ENCODE measurements around the gene ZNF655. TPM values are rescaled to one million over a fixed set of nuclear protein-coding genes. Genes with fewer than 3 reads are reported as not detected.
A peak's percentile ranks its signal among the peaks of the same experiment; 100 is the strongest.
"Not testable (repeated sequence)": the region's sequence is repeated elsewhere in the genome, so short reads cannot be mapped to it uniquely, and the experiment has no call there.

ZNF655 gene
- total RNA-seq, 4 donors from 2014 or later: 102 to 261 (median 114) TPM

DNA sequence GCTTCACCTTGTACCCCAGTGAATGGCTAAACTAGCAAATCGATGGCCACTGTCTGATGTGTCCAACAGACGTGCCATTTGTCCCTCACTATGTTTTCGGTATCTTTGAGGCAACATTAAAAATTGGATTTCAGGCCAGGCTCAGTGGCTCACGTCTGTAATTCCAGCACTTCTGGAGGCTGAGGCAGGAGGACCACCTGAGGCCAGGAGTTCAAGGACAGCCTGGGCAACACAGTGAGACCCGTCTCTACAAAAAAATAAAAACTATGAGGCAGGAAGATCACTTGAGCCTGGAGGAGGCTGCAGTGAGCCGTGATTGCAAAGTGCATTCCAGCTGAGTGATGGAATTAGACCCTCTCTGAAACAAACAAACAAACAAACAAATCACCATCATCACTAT, 14.5 kb upstream of the ZNF655 start:
- intact Hi-C loops (cut with DNase I; ENCODE audit: low total_unique reads): no loop called here
- TF ChIP-seq CTCF (IDR thresholded peaks at IDR 0.05) (no peak), POLR2A (IDR thresholded peaks at IDR 0.05) (no peak)
- no peak overlapping the region for H3K4me3 ChIP-seq (ENCODE audit: low read depth, poor library complexity, severe bottlenecking)
- 91 to 96% methylated on average over 6 of the region's 6 CpGs for WGBS, 2 donors
- no peak for DNase-seq (ENCODE audit: low spot score in 2 of 2)

GRCh38 chr7:99545308-99545707, 13.1 kb upstream of the ZNF655 start:
- DNase-seq (ENCODE audit: low spot score in 2 of 2); intact Hi-C loops (cut with DNase I; ENCODE audit: low total_unique reads); H3K4me3 ChIP-seq (ENCODE audit: low read depth, poor library complexity, severe bottlenecking): not testable (repeated sequence)
- 92 to 95% methylated on average over 5 of the region's 5 CpGs for WGBS, 2 donors

DNA sequence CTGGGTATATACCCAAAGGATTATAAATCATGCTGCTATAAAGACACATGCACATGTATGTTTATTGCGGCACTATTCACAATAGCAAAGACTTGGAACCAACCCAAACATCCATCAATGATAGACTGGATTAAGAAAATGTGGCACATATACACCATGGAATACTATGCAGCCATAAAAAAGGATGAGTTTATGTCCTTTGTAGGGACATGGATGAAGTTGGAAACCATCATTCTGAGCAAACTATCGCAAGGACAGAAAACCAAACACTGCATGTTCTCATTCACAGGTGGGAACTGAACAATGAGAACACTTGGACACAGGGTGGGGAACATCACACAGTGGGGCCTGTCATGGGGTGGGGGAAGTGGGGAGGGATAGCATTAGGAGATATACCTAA, 8.9 kb upstream of the ZNF655 start:
- intact Hi-C loops (cut with DNase I; ENCODE audit: low total_unique reads); H3K4me3 ChIP-seq (ENCODE audit: low read depth, poor library complexity, severe bottlenecking); DNase-seq (ENCODE audit: low spot score in 2 of 2): not testable (repeated sequence)
- WGBS, 2 donors: 86 to 100% methylated on average over 1 to 2 of the region's 2 CpGs

DNA sequence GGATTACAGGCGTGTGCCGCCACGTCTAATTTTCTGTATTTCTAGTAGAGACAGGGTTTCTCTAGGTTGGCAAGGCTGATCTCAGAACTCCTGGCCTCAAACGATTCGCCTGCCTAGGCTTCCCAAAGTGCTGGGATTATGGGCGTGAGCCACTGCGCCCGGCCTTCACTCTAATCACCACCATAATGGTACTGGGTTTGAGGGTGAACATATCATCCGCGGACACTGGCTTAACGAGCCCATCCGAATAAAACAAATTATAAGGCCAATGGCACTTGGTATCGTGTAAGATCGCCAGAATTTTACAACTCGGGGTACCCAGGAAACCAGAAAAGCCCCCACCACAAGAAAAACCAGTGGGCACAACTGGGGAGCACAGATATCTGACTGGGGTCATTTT, 7.1 kb upstream of the ZNF655 start:
- no peak for TF ChIP-seq POLR2A (IDR thresholded peaks at IDR 0.05)
- TF ChIP-seq CTCF (IDR thresholded peaks at IDR 0.05): no peak
- peak overlapping the region; percentile 84 for H3K4me3 ChIP-seq (ENCODE audit: low read depth, poor library complexity, severe bottlenecking)
- 12 to 14% methylated on average over 15 of the region's 15 CpGs for WGBS, 2 donors
- intact Hi-C loops (cut with DNase I; ENCODE audit: low total_unique reads): no loop called here
- no peak for DNase-seq (ENCODE audit: low spot score in 2 of 2)

DNA sequence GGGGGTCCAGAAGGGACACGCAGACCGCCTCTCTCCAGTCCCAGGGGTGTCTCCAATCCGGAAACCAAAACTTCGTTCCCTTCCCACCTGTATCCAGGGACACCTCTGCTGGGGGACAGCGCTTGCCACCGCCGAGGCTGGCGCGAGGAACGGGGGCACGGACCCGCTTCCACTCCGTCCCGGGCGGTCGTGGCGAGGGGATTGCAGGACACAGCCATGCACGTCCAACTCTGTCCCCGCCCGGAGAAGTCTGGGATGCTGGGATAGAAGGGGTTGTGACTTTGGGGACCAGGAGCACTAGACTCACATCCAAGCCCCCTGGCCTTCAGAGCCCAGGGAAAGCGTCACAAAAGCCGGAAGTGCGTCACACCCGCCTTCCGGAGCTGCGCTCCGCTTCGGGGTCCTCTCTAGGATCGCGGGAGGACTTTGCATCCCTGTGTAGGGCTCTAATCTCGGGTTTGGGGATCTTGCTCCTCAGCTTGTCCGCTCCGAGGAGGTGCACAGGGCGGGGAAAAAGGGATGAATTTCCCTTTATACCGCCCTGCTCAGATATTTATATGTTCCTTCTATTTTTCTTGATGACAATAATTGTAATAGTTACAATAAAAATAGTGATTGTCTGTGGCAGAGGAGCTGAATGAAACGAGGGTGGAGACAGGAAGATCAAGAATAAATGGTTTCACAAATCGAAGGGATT, 6.5 kb upstream of the ZNF655 start, which contains the start of gene FAM200A:
Gene FAM200A (minus strand): TSS at position 348 of the 697 bp plus-strand sequence. CDS start 3,707 bp downstream, outside the sequence.
- WGBS, 2 donors: 0 to 1% methylated on average over 36 to 37 of the region's 37 CpGs
- DNase-seq (ENCODE audit: low spot score in 2 of 2): peak; percentile 78 to 97
- TF ChIP-seq POLR2A (IDR thresholded peaks at IDR 0.05) (no peak), CTCF (IDR thresholded peaks at IDR 0.05) (no peak)
- intact Hi-C loops (cut with DNase I; ENCODE audit: low total_unique reads): no loop called here
- H3K4me3 ChIP-seq (ENCODE audit: low read depth, poor library complexity, severe bottlenecking): peak within 1 kb of the TSS; percentile 84

DNA sequence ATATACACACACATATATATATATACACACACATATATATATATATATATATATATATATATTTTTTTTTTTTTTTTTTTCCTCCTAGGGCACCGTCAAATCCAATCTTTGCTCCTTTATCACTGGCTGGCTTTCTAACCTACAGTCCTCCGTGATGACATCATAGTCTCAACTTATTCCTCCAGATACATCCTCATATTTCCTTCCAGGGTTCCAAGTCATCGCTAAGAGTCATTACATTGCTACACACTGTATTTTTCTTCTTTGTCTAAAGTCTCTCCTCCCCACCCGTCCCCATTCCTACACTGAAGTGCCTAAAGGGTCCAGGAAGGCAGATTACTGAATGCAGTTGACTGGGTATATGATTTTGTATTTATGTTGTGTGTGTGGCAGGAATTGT, 5.4 kb upstream of the ZNF655 start:
- intact Hi-C loops (cut with DNase I; ENCODE audit: low total_unique reads): no loop called here
- H3K4me3 ChIP-seq (ENCODE audit: low read depth, poor library complexity, severe bottlenecking): no peak overlapping the region
- TF ChIP-seq POLR2A (IDR thresholded peaks at IDR 0.05) (no peak), CTCF (IDR thresholded peaks at IDR 0.05) (no peak)
- DNase-seq (ENCODE audit: low spot score in 2 of 2): no peak
- WGBS, 2 donors: 95 to 96% methylated on average over 4 of the region's 4 CpGs

DNA sequence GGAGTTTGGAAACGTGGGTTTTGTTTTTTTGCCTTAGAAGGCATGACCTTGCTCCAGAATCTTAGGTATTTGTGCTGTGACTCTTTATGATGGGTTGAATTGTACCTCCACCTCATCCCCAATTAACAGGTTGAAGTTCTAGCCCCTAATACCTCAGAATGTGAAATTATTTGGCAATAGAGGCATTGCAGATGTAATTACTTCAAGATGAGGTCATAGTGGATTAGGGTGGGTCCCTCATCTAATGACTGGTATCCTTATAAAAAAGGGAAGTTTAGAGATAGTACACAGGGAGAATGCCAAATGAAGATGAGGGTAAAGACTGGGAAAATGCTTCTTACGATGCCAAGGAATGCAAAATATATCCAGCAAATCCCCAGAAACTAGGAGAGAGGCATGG, 3.5 kb upstream of the ZNF655 start:
- no peak overlapping the region for H3K4me3 ChIP-seq (ENCODE audit: low read depth, poor library complexity, severe bottlenecking)
- intact Hi-C loops (cut with DNase I; ENCODE audit: low total_unique reads): no loop called here
- TF ChIP-seq POLR2A (IDR thresholded peaks at IDR 0.05): no peak
- TF ChIP-seq CTCF (IDR thresholded peaks at IDR 0.05): no peak
- WGBS, 2 donors: 73 to 79% methylated on average over 2 of the region's 2 CpGs
- no peak for DNase-seq (ENCODE audit: low spot score in 2 of 2)

Data from lower leg skin (tissue), 4 donors.